ENCODE data around the gene TMEM256. TPM values are rescaled to one million over a fixed set of nuclear protein-coding genes. Genes with fewer than 3 reads are reported as not detected.

TMEM256 gene
- total RNA-seq, 4 donors from 2014 or later: 59.6 to 121 (median 74.7) TPM

- peak; percentile 64 for DNase-seq (ENCODE audit: extremely low spot score)
- no peaks in the 10 kb centered on the region for H3K27me3 ChIP-seq
- no peak overlapping the region for H3K27ac ChIP-seq (replicated peaks in 1 of 4)
- TF ChIP-seq POLR2A (IDR thresholded peaks at IDR 0.05; ENCODE audit: low read depth) (no peak), CTCF (IDR thresholded peaks at IDR 0.05) (no peak), EP300 (IDR thresholded peaks at IDR 0.05) (no peak), POLR2AphosphoS5 (IDR thresholded peaks at IDR 0.05) (no peak)
- H3K4me3 ChIP-seq: no peak overlapping the region
- intact Hi-C loops (cut with DNase I): no loop called here
- H3K4me1 ChIP-seq: peaks cover 18 to 47% (median 40%) of the 10 kb centered on the region in 4 donors
- H3K36me3 ChIP-seq: peaks cover 0 to 19% (median 11%) of the 10 kb centered on the region in 4 donors
- 94% methylated on average over 10 of the region's 10 CpGs for WGBS
- H3K9me3 ChIP-seq: no peaks in the 10 kb centered on the region
These were observed 21.0 kb downstream of the TMEM256 start for GRCh38 chr17:7382901-7383300.

DNA sequence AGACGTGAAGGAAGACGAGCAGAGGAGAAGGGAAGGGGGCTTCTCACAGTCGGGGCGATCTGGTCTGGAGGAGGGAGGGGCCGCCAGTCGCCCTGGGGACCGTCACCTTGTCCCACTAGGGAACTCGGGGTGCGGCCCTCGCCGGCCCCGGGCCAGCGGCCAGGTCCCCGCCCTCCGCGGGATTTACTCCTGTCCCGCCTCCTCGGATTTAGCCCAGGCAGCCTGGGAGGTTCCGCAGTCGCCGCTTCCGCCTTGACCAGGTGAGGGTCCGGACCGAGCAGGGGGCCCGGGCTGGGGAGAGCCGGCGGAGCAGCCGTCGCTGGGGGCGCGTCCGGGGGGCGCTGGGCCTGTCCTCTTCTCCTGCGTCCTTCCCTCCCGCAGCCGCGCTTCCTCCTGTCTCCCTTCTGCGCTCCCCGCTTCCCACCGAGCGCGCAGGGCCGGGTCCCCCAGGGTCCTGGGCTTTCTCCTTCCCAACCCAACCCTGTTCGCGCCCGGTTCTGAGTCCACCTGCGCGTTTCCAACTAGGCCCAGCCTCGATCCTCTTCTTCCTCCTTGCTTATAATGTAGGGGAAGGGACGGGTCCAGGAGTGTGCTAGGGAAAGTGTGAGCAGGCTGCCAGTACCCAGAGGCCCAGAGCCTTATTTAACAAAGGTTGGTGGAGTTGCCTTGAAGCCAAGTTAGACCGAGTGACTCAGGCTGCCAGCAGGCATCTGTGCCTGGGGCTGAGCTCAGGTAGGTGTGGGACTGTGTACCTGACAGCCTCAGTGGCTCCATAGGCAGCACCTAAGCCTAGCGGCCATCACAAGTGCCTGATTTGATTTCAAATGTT is 22.8 kb downstream of the TMEM256 start, which contains the start of gene TNK1:
TSS of gene TNK1 (plus strand) at position 235 of the 829 bp plus-strand sequence. CDS start 1,838 bp downstream, outside the sequence.
- Histone ChIP-seq H3K36me3 (peaks cover 0 to 2% (median 0%) of the 10 kb centered on the region in 4 donors), H3K27me3 (no peaks in the 10 kb centered on the region), H3K27ac (replicated peaks in 1 of 4) (peak within 1 kb of the TSS; percentile 75 to 77 (median 76)), H3K4me3 (peak within 1 kb of the TSS; percentile 54 to 66 (median 60)), H3K9me3 (no peaks in the 10 kb centered on the region), H3K4me1 (peaks cover 18 to 47% (median 40%) of the 10 kb centered on the region in 4 donors)
- intact Hi-C loops (cut with DNase I): no loop called here
- WGBS: 9% methylated on average over 36 of the region's 52 CpGs
- no peak for DNase-seq (ENCODE audit: extremely low spot score)
- peak; percentile 57 to 69 for TF ChIP-seq POLR2AphosphoS5 (IDR thresholded peaks at IDR 0.05)
- TF ChIP-seq EP300 (IDR thresholded peaks at IDR 0.05): no peak
- TF ChIP-seq POLR2A (IDR thresholded peaks at IDR 0.05; ENCODE audit: low read depth): peak; percentile 17
- TF ChIP-seq CTCF (IDR thresholded peaks at IDR 0.05): no peak

- Histone ChIP-seq H3K4me3 (peak overlapping the region; percentile 54 to 66 (median 60)), H3K27ac (replicated peaks in 1 of 4) (peak overlapping the region; percentile 75 to 77 (median 76)), H3K4me1 (peaks cover 18 to 47% (median 40%) of the 10 kb centered on the region in 4 donors), H3K27me3 (no peaks in the 10 kb centered on the region), H3K9me3 (no peaks in the 10 kb centered on the region), H3K36me3 (no peaks in the 10 kb centered on the region)
- TF ChIP-seq CTCF (IDR thresholded peaks at IDR 0.05) (no peak), EP300 (IDR thresholded peaks at IDR 0.05) (no peak), POLR2AphosphoS5 (IDR thresholded peaks at IDR 0.05) (peak in 1 of 2 donors; percentile 54)
- DNase-seq (ENCODE audit: extremely low spot score): no peak
- intact Hi-C loops (cut with DNase I): no loop called here
- WGBS: 45% methylated on average over 2 of the region's 7 CpGs
These were observed 23.6 kb downstream of the TMEM256 start for GRCh38 chr17:7380321-7380720.

GRCh38 chr17:7379134-7379533 is 24.8 kb downstream of the TMEM256 start:
- H3K27me3 ChIP-seq: no peaks in the 10 kb centered on the region
- 98% methylated on average over 3 of the region's 3 CpGs for WGBS

More at GRCh38 chr17:7379134-7379533, 24.8 kb downstream of the TMEM256 start:
- Histone ChIP-seq H3K36me3 (no peaks in the 10 kb centered on the region), H3K27ac (replicated peaks in 1 of 4) (no peak overlapping the region), H3K9me3 (no peaks in the 10 kb centered on the region), H3K4me3 (no peak overlapping the region), H3K4me1 (peaks cover 18 to 42% (median 37%) of the 10 kb centered on the region in 4 donors)
- intact Hi-C loops (cut with DNase I): no loop called here
- TF ChIP-seq POLR2A (IDR thresholded peaks at IDR 0.05; ENCODE audit: low read depth): no peak
- TF ChIP-seq EP300 (IDR thresholded peaks at IDR 0.05): no peak
- TF ChIP-seq CTCF (IDR thresholded peaks at IDR 0.05): no peak
- TF ChIP-seq POLR2AphosphoS5 (IDR thresholded peaks at IDR 0.05): no peak
- no peak for DNase-seq (ENCODE audit: extremely low spot score)
